CD14-positive monocyte (primary cell): Measurements from ENCODE around the gene ADCY2. TPM values are rescaled to one million over a fixed set of nuclear protein-coding genes. Genes with fewer than 3 reads are reported as not detected.
A peak's percentile ranks its signal among the peaks of the same experiment; 100 is the strongest.

Experiments used
- DNase-seq, 3 donors: peaks; one replicate each; pipeline ENCODE4 v3.0.0-alpha.2; 2011 to 2022
- H2AFZ ChIP-seq: 2 replicates; pipeline ENCODE4 v1.6.0; 2012; ENCODE audit warnings: mild to moderate bottlenecking, low read depth, low read length, inconsistent platforms; ENCODE audit not compliant: insufficient read depth, poor library complexity, severe bottlenecking
- H3K27ac ChIP-seq, 2 donors: 1 replicate in 1 of 2; 2 replicates in 1 of 2; pipeline ENCODE4 v1.5.1; 2012 to 2013; ENCODE audit warnings: low read length in 2 of 2, control low read depth in 1 of 2, inconsistent platforms in 1 of 2, low read depth in 1 of 2, mild to moderate bottlenecking in 1 of 2
- H3K27me3 ChIP-seq, 2 donors: one replicate each; pipeline versions ENCODE4 v1.6.0 to v1.6.1; 2011 to 2013; ENCODE audit warnings: low read length in 2 of 2; ENCODE audit not compliant: control insufficient read depth in 2 of 2, insufficient read depth in 2 of 2
- H3K36me3 ChIP-seq, 2 donors: replicated peaks in 1 of 2; 1 replicate in 1 of 2; 2 replicates in 1 of 2; pipeline versions ENCODE4 v1.5.1 to v1.6.1; 2012 to 2013; ENCODE audit warnings: low read length in 2 of 2, control low read depth in 1 of 2, inconsistent platforms in 1 of 2, mild to moderate bottlenecking in 1 of 2; ENCODE audit not compliant: insufficient read depth in 2 of 2, control insufficient read depth in 1 of 2
- H3K4me1 ChIP-seq, 2 donors: 1 replicate in 1 of 2; 2 replicates in 1 of 2; pipeline versions ENCODE4 v1.5.1 to v1.6.1; 2012 to 2013; ENCODE audit warnings: low read length in 2 of 2, control low read depth in 1 of 2, inconsistent platforms in 1 of 2, mild to moderate bottlenecking in 1 of 2, moderate library complexity in 1 of 2; ENCODE audit not compliant: insufficient read depth in 2 of 2, control insufficient read depth in 1 of 2
- H3K4me2 ChIP-seq: replicated peaks from 2 replicates; pipeline ENCODE3; 2012; ENCODE audit warnings: low read length, moderate library complexity, mild to moderate bottlenecking; ENCODE audit not compliant: poor library complexity, severe bottlenecking; ENCODE audit errors: extremely low read depth
- H3K4me3 ChIP-seq, 3 experiments: fragments of 200-600 bp in 1 of 3; sonication (generic) in 1 of 3; replicated peaks in 1 of 3; 1 replicate in 2 of 3; 2 replicates in 1 of 3; pipeline ENCODE4 v1.5.1; 2011 to 2013; ENCODE audit warnings: low read length in 3 of 3, mild to moderate bottlenecking in 3 of 3, control low read depth in 2 of 3, low read depth in 2 of 3, inconsistent platforms in 1 of 3, moderate library complexity in 1 of 3
- H3K79me2 ChIP-seq: 2 replicates; pipeline ENCODE4 v1.6.0; 2012; ENCODE audit warnings: mild to moderate bottlenecking, control low read depth, inconsistent platforms, low read length, moderate library complexity; ENCODE audit not compliant: insufficient read depth
- H3K9ac ChIP-seq: 2 replicates; pipeline ENCODE4 v1.6.0; 2017; ENCODE audit warnings: low read length, mild to moderate bottlenecking; ENCODE audit not compliant: insufficient read depth, poor library complexity, severe bottlenecking
- H3K9me3 ChIP-seq, 2 donors: replicated peaks in 1 of 2; 1 replicate in 1 of 2; 2 replicates in 1 of 2; pipeline versions ENCODE4 v1.5.1 to v1.6.1; 2012 to 2013; ENCODE audit warnings: low read length in 2 of 2, control low read depth in 1 of 2; ENCODE audit not compliant: control insufficient read depth in 1 of 2, insufficient read depth in 1 of 2
- H4K20me1 ChIP-seq: 2 replicates; pipeline ENCODE4 v1.6.0; 2012; ENCODE audit warnings: mild to moderate bottlenecking, low read length, control low read depth, moderate library complexity; ENCODE audit not compliant: insufficient read depth
- H3K27ac Mint-ChIP-seq, 7 donors: one replicate each; pipeline ENCODE4 v1.8.0; 2020; ENCODE audit warnings: mild to moderate bottlenecking in 7 of 7, mixed read lengths in 7 of 7, moderate library complexity in 6 of 7, inconsistent platforms in 2 of 7
- H3K27me3 Mint-ChIP-seq, 3 donors: one replicate each; pipeline ENCODE4 v1.8.0; 2021 to 2022; ENCODE audit warnings: low read depth in 3 of 3, mild to moderate bottlenecking in 3 of 3, mixed read lengths in 3 of 3, moderate library complexity in 3 of 3, inconsistent platforms in 1 of 3
- H3K36me3 Mint-ChIP-seq, 2 donors: one replicate each; pipeline ENCODE4 v1.8.0; 2020; ENCODE audit warnings: mixed read lengths in 2 of 2, inconsistent platforms in 1 of 2, mild to moderate bottlenecking in 1 of 2
- H3K4me1 Mint-ChIP-seq: one replicate; pipeline ENCODE4 v1.8.0; 2020; ENCODE audit warnings: mild to moderate bottlenecking, mixed read lengths
- H3K4me3 Mint-ChIP-seq, 2 donors: one replicate each; pipeline ENCODE4 v1.8.0; 2020; ENCODE audit warnings: mild to moderate bottlenecking in 2 of 2, mixed read lengths in 2 of 2, moderate library complexity in 1 of 2
- H3K9me3 Mint-ChIP-seq, 7 donors: one replicate each; pipeline ENCODE4 v1.8.0; 2020 to 2022; ENCODE audit warnings: mixed read lengths in 7 of 7, mild to moderate bottlenecking in 6 of 7, moderate library complexity in 6 of 7, inconsistent platforms in 2 of 7
- WGBS: methylation state at CpG from one replicate; pipeline ENCODE4 v1.1.5; 2013; ENCODE audit warnings: missing lambda C conversion rate; ENCODE audit not compliant: insufficient coverage; 5-methylcytosine and 5-hydroxymethylcytosine counted together
- intact Hi-C, 2 donors: fragments of 100-400 bp; cut with micrococcal nuclease; formaldehyde crosslinking; loops; one replicate each; pipeline versions ENCODE4 v1.15.0 to v1.15.1; 2023
- polyA plus RNA-seq, 3 donors: library from polyadenylated mRNA; depleted of rRNA in 1 of 3; unstranded in 2 of 3; stranded (reverse) in 1 of 3; fragments of 300-500 nt in 2 of 3; fragments of >200 nt in 1 of 3; fragmentation: Illumina TruSeq in 2 of 3; gene quantifications; 1 replicate in 2 of 3; 2 replicates in 1 of 3; pipeline ENCODE4 v1.2.3, GENCODE V29; 2012 to 2021
- TF ChIP-seq, protein P1 (sequence below): fragments of 200-600 bp; IDR thresholded peaks from one replicate; pipeline ENCODE4 v1.8.0; 2022; ENCODE audit warnings: antibody characterized with exemption, mild to moderate bottlenecking

ADCY2 gene
- polyA plus RNA-seq, 3 donors = not detected

- Histone ChIP-seq H3K4me2 (no peak overlapping the region), H3K9me3 (no peaks in the 10 kb centered on the region), H3K36me3 (no peaks in the 10 kb centered on the region), H3K4me3 (no peak overlapping the region), H4K20me1 (no peaks in the 10 kb centered on the region), H2AFZ (no peak overlapping the region), H3K79me2 (no peaks in the 10 kb centered on the region), H3K27ac (no peak overlapping the region), H3K9ac (no peak overlapping the region), H3K4me1 (no peaks in the 10 kb centered on the region), H3K27me3 (no peaks in the 10 kb centered on the region)
- H3K27me3 Mint-ChIP-seq = peaks cover 0 to 2% (median 0%) of the 10 kb centered on the region in 3 donors
- H3K4me3 Mint-ChIP-seq = no peak overlapping the region
- no peak for DNase-seq
- no peak overlapping the region for H3K27ac Mint-ChIP-seq
- TF ChIP-seq, protein P1, sequence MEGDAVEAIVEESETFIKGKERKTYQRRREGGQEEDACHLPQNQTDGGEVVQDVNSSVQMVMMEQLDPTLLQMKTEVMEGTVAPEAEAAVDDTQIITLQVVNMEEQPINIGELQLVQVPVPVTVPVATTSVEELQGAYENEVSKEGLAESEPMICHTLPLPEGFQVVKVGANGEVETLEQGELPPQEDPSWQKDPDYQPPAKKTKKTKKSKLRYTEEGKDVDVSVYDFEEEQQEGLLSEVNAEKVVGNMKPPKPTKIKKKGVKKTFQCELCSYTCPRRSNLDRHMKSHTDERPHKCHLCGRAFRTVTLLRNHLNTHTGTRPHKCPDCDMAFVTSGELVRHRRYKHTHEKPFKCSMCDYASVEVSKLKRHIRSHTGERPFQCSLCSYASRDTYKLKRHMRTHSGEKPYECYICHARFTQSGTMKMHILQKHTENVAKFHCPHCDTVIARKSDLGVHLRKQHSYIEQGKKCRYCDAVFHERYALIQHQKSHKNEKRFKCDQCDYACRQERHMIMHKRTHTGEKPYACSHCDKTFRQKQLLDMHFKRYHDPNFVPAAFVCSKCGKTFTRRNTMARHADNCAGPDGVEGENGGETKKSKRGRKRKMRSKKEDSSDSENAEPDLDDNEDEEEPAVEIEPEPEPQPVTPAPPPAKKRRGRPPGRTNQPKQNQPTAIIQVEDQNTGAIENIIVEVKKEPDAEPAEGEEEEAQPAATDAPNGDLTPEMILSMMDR = no peak
- H3K4me1 Mint-ChIP-seq = no peaks in the 10 kb centered on the region
- intact Hi-C loops = no loop called here
- H3K36me3 Mint-ChIP-seq = no peaks in the 10 kb centered on the region
- H3K9me3 Mint-ChIP-seq = peaks cover 0 to under 1% (median 0%) of the 10 kb centered on the region in 7 donors
- 92% methylated on average over 7 of the region's 12 CpGs for WGBS
Observed at GRCh38 chr5:7586480-7586879, 190.5 kb downstream of the ADCY2 start.

GRCh38 chr5:7589800-7590199, 193.9 kb downstream of the ADCY2 start:
- no peaks in the 10 kb centered on the region for H3K36me3 ChIP-seq
- Mint-ChIP-seq H3K4me1 (no peaks in the 10 kb centered on the region), H3K36me3 (no peaks in the 10 kb centered on the region), H3K27ac (peak overlapping the region in 1 of 7 donors; percentile 11), H3K4me3 (no peak overlapping the region), H3K9me3 (no peaks in the 10 kb centered on the region), H3K27me3 (peaks cover 0 to 2% (median 1%) of the 10 kb centered on the region in 3 donors)
- no peaks in the 10 kb centered on the region for H3K4me1 ChIP-seq
- TF ChIP-seq, protein P1 = no peak
- no peak for DNase-seq
- no peak overlapping the region for H3K27ac ChIP-seq
- H3K9me3 ChIP-seq = no peaks in the 10 kb centered on the region
- no peak overlapping the region for H2AFZ ChIP-seq
- no peaks in the 10 kb centered on the region for H3K79me2 ChIP-seq
- intact Hi-C loops = no loop called here
- no peaks in the 10 kb centered on the region for H4K20me1 ChIP-seq
- H3K9ac ChIP-seq = no peak overlapping the region
- no peak overlapping the region for H3K4me2 ChIP-seq
- 91% methylated on average over 5 of the region's 5 CpGs for WGBS
- H3K4me3 ChIP-seq = no peak overlapping the region
- H3K27me3 ChIP-seq = no peaks in the 10 kb centered on the region
